Panc1 (cell line): ENCODE measurements around the gene PCP4L1. TPM values are rescaled to one million over a fixed set of nuclear protein-coding genes. Genes with fewer than 3 reads are reported as not detected.
"Not testable (repeated sequence)": the region's sequence is repeated elsewhere in the genome, so short reads cannot be mapped to it uniquely, and the experiment has no call there.

ENCODE experiments used
- ATAC-seq: fragments of 200-7000 bp; cut with Tn5 transposase; 2 replicates; pipeline ENCODE4 v1.9.1; 2020; ENCODE audit warnings: mild to moderate bottlenecking, moderate library complexity
- BruUV-seq: library from RNA; stranded (reverse); fragments of 400-500 nt; replicated peaks from 2 replicates; lab custom pipeline; 2021; lab: Mats Ljungman, UMichigan
- CTCF ChIA-PET: fragments of 300-600 bp; sonication (Branson Sonifier 250); formaldehyde crosslinking; loops from one replicate; lab custom pipeline; 2022; ENCODE audit warnings: antibody characterized with exemption; lab: Charles Lee
- POLR2A ChIA-PET: fragments of 300-600 bp; sonication (Branson Sonifier 250); formaldehyde crosslinking; loops from one replicate; lab custom pipeline; 2022; ENCODE audit warnings: antibody characterized with exemption; lab: Charles Lee
- DNase-seq: peaks from one replicate; pipeline ENCODE4 v3.0.0-alpha.2; 2010; ENCODE audit warnings: low read depth, low spot score
- H3K27ac ChIP-seq: 2 replicates; pipeline ENCODE4 v1.5.1; 2011; ENCODE audit warnings: mild to moderate bottlenecking, low read length, inconsistent platforms
- H3K27me3 ChIP-seq: fragments of 200-500 bp; sonication (Bioruptor generic); 2 replicates; pipeline ENCODE4 v1.6.0; 2014; ENCODE audit warnings: low read length, inconsistent platforms; ENCODE audit not compliant: control insufficient read depth, insufficient read depth
- H3K36me3 ChIP-seq: fragments of 200-500 bp; sonication (Bioruptor generic); 2 replicates; pipeline ENCODE4 v1.5.1; 2014; ENCODE audit warnings: inconsistent platforms, mild to moderate bottlenecking, low read length, moderate library complexity; ENCODE audit not compliant: control insufficient read depth, insufficient read depth
- H3K4me1 ChIP-seq: 2 replicates; pipeline ENCODE4 v1.5.1; 2011; ENCODE audit warnings: inconsistent platforms, mild to moderate bottlenecking, low read length, moderate library complexity; ENCODE audit not compliant: control insufficient read depth, insufficient read depth
- H3K4me3 ChIP-seq, 2 experiments: 2 replicates each; pipeline ENCODE4 v1.5.1; 2011 to 2012; ENCODE audit warnings: low read depth in 2 of 2, low read length in 2 of 2, mild to moderate bottlenecking in 2 of 2, inconsistent platforms in 1 of 2, moderate library complexity in 1 of 2
- H3K9me3 ChIP-seq: fragments of 200-500 bp; sonication (Bioruptor generic); 2 replicates; pipeline ENCODE4 v1.5.1; 2014; ENCODE audit warnings: low read depth, mild to moderate bottlenecking, inconsistent platforms, low read length, moderate library complexity; ENCODE audit not compliant: control insufficient read depth, insufficient read depth
- POLR2AphosphoS5 ChIP-seq: IDR thresholded peaks from 2 replicates; pipeline ENCODE4 v1.6.1; 2012; ENCODE audit warnings: mild to moderate bottlenecking, low read depth, low read length, moderate library complexity
- SIN3A ChIP-seq: IDR thresholded peaks from 2 replicates; pipeline ENCODE4 v1.6.1; 2012; ENCODE audit warnings: low read depth, mild to moderate bottlenecking, low read length, moderate library complexity, borderline replicate concordance; ENCODE audit not compliant: insufficient read depth
- TCF7L2 ChIP-seq: IDR thresholded peaks from 2 replicates; pipeline ENCODE4 v1.6.1; 2011; ENCODE audit warnings: mild to moderate bottlenecking, low read depth, low read length, inconsistent platforms
- in situ Hi-C: cut with HindIII; loops from 2 replicates; pipeline ENCODE4 v1.10.0; 2016; ENCODE audit warnings: low sequenced_read_pairs, low pct_unique_long_range_greater_than_20kb
- intact Hi-C: fragments of 100-400 bp; cut with micrococcal nuclease; formaldehyde crosslinking; loops from one replicate; pipeline ENCODE4 v1.10.0; 2022; ENCODE audit not compliant: unreplicated experiment
- total RNA-seq: library from RNA; stranded (reverse); gene quantifications from one replicate; pipeline ENCODE4 v1.2.1, GENCODE V29; 2021; ENCODE audit not compliant: unreplicated experiment
- TF ChIP-seq, protein P1 (sequence below), 2 experiments: IDR thresholded peaks; 2 replicates each; pipeline ENCODE4 v1.6.1; 2011 to 2012; ENCODE audit warnings: low read depth in 2 of 2, control low read depth in 1 of 2, low read length in 1 of 2, mild to moderate bottlenecking in 1 of 2, moderate library complexity in 1 of 2; ENCODE audit not compliant: insufficient read depth in 1 of 2
- TF ChIP-seq, protein P2 (sequence below): fragments of 450-650 bp; IDR thresholded peaks from 2 replicates; pipeline ENCODE4 v1.5.1; 2017; ENCODE audit warnings: mild to moderate bottlenecking

Gene PCP4L1
- total RNA-seq, 1 experiment from 2014 or later = not detected

DNA sequence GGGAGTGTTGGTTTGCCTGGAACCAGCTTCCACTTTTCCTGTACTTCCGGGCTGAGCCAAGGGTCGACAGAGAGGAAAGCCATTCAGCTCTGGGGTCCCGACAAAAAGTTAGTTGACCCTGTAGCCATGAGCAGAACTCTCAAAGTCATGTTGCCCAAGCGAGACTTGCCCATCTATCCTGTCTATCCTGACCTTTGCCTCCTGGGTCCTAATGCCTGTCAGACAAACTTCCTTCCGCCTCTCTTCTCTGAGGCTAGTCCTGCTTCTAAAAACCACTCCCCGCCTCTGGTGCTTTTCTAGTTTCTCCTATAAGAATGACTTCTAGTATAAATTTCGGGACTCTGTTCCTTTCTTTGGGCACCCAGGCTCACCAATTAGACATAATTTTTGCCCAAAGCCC, 7.7 kb upstream of the PCP4L1 start:
- CTCF ChIA-PET = no interaction called here
- ATAC-seq (no peak), DNase-seq (no peak)
- Histone ChIP-seq H3K27me3 (no peaks in the 10 kb centered on the region), H3K36me3 (no peaks in the 10 kb centered on the region), H3K9me3 (no peaks in the 10 kb centered on the region), H3K4me3 (no peak overlapping the region), H3K27ac (no peak overlapping the region), H3K4me1 (no peaks in the 10 kb centered on the region)
- BruUV-seq = no TSS peak
- intact Hi-C loops = no loop called here
- POLR2A ChIA-PET = no interaction called here
- TF ChIP-seq TCF7L2 (no peak), SIN3A (no peak), POLR2AphosphoS5 (no peak)
- TF ChIP-seq, protein P1, sequence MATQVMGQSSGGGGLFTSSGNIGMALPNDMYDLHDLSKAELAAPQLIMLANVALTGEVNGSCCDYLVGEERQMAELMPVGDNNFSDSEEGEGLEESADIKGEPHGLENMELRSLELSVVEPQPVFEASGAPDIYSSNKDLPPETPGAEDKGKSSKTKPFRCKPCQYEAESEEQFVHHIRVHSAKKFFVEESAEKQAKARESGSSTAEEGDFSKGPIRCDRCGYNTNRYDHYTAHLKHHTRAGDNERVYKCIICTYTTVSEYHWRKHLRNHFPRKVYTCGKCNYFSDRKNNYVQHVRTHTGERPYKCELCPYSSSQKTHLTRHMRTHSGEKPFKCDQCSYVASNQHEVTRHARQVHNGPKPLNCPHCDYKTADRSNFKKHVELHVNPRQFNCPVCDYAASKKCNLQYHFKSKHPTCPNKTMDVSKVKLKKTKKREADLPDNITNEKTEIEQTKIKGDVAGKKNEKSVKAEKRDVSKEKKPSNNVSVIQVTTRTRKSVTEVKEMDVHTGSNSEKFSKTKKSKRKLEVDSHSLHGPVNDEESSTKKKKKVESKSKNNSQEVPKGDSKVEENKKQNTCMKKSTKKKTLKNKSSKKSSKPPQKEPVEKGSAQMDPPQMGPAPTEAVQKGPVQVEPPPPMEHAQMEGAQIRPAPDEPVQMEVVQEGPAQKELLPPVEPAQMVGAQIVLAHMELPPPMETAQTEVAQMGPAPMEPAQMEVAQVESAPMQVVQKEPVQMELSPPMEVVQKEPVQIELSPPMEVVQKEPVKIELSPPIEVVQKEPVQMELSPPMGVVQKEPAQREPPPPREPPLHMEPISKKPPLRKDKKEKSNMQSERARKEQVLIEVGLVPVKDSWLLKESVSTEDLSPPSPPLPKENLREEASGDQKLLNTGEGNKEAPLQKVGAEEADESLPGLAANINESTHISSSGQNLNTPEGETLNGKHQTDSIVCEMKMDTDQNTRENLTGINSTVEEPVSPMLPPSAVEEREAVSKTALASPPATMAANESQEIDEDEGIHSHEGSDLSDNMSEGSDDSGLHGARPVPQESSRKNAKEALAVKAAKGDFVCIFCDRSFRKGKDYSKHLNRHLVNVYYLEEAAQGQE (IDR thresholded peaks at IDR 0.05; ENCODE audit: insufficient read depth in 1 of 2, low read depth in 2 of 2, low read length in 1 of 2) = no peak
- TF ChIP-seq, protein P2, sequence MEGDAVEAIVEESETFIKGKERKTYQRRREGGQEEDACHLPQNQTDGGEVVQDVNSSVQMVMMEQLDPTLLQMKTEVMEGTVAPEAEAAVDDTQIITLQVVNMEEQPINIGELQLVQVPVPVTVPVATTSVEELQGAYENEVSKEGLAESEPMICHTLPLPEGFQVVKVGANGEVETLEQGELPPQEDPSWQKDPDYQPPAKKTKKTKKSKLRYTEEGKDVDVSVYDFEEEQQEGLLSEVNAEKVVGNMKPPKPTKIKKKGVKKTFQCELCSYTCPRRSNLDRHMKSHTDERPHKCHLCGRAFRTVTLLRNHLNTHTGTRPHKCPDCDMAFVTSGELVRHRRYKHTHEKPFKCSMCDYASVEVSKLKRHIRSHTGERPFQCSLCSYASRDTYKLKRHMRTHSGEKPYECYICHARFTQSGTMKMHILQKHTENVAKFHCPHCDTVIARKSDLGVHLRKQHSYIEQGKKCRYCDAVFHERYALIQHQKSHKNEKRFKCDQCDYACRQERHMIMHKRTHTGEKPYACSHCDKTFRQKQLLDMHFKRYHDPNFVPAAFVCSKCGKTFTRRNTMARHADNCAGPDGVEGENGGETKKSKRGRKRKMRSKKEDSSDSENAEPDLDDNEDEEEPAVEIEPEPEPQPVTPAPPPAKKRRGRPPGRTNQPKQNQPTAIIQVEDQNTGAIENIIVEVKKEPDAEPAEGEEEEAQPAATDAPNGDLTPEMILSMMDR = no peak
- in situ Hi-C loops = no loop called here

DNA sequence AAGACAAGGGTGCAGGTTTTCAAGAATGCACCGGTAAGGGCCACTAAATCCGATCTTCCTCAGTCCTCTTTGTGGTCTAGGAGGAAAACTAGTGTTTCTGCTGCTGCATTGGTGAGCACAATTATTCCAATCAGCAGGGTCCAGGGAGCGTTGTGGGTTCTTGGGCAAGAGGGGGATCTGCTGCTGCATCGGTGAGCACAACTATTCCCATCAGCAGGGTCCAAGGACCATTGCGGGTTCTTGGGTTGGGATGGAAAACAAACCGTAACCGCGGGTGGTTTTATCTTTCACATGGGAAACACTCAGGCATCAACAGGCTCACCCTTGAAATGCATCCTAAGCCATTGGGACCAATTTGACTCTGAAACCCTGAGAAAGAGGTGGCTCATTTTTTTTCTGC, 7.0 kb upstream of the PCP4L1 start:
- no peaks in the 10 kb centered on the region for H3K36me3 ChIP-seq
- DNase-seq = no peak
- H3K27me3 ChIP-seq = no peaks in the 10 kb centered on the region
- ChIA-PET POLR2A (no interaction called here), CTCF (no interaction called here)
- intact Hi-C loops = no loop called here
- no TSS peak for BruUV-seq
- no peaks in the 10 kb centered on the region for H3K9me3 ChIP-seq
- no peak overlapping the region for H3K27ac ChIP-seq
- TF ChIP-seq, protein P2 = no peak
- TF ChIP-seq, protein P1 (IDR thresholded peaks at IDR 0.05; ENCODE audit: insufficient read depth in 1 of 2, low read depth in 2 of 2, low read length in 1 of 2) = no peak
- no peak for TF ChIP-seq POLR2AphosphoS5
- TF ChIP-seq SIN3A = no peak
- no peak for TF ChIP-seq TCF7L2
- no peak for ATAC-seq
- H3K4me3 ChIP-seq = no peak overlapping the region
- in situ Hi-C loops = no loop called here
- H3K4me1 ChIP-seq = no peaks in the 10 kb centered on the region

- BruUV-seq, POLR2A ChIA-PET, H3K9me3 ChIP-seq, CTCF ChIA-PET, H3K27ac ChIP-seq, H3K4me3 ChIP-seq, DNase-seq, intact Hi-C loops, H3K36me3 ChIP-seq, in situ Hi-C loops, ATAC-seq, H3K4me1 ChIP-seq: not testable (repeated sequence)
- peaks cover 11% of the 10 kb centered on the region for H3K27me3 ChIP-seq
Measured at GRCh38 chr1:161255302-161255701, 3.2 kb upstream of the PCP4L1 start.

GRCh38 chr1:161255955-161256520, 2.5 kb upstream of the PCP4L1 start:
- H3K9me3 ChIP-seq, H3K4me3 ChIP-seq, ATAC-seq, H3K4me1 ChIP-seq, in situ Hi-C loops, H3K27ac ChIP-seq, intact Hi-C loops, DNase-seq, BruUV-seq, H3K36me3 ChIP-seq, CTCF ChIA-PET, POLR2A ChIA-PET: not testable (repeated sequence)
- peaks cover 18% of the 10 kb centered on the region for H3K27me3 ChIP-seq
